HG02588 (cell line): ENCODE data around the gene RNF220.

Experiments
- ATAC-seq: cut with Tn5 transposase; IDR thresholded peaks from one replicate; pipeline ENCODE4 v1.9.1; 2021; ENCODE audit warnings: mild to moderate bottlenecking, moderate library complexity; ENCODE audit not compliant: unreplicated experiment

The RNF220 gene

GRCh38 chr1:44431861-44432260, 26.8 kb downstream of the RNF220 start:
- no peak for ATAC-seq

DNA sequence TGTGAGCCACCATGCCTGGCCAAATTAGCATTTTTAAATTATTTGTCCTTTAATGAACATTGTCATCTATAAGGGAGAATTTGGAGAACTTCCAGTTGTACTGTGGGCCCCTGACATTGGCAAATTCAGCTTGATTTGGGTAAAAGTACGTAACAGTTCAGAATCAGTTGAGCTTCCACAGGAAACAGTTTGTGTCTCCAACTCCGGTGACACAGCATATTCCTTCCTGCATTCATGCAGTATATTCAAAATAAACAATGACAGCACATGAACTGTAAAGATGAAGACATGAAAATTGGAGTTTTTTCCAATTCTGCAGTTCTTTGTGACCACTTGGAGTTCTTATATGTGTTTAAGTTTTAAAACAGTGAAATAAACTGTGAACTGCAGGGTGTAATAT, 28.2 kb downstream of the RNF220 start:
- no peak for ATAC-seq

- no peak for ATAC-seq
Observed at GRCh38 chr1:44436401-44437106, 31.5 kb downstream of the RNF220 start.

- ATAC-seq: no peak
Observed at GRCh38 chr1:44437107-44437716, 32.2 kb downstream of the RNF220 start.

DNA sequence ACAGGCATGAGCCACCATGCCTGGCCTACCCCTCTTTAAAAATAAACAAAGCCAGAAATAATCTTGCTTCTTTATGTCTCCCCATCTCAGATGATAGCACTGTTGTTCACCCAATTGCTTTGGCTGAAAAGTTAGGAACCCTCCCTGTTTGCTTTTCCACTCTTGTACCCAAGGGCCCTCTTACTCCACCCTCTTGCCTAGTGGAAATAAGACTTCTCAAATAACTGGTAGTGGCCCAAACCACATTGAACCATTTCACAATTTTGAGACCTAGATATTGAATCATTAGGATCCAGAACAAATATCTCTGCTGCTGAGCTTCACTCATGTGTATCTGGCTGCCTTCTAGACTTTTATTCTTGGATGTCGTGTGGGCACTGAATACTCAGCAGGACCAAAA, 37.7 kb downstream of the RNF220 start:
- ATAC-seq: no peak

DNA sequence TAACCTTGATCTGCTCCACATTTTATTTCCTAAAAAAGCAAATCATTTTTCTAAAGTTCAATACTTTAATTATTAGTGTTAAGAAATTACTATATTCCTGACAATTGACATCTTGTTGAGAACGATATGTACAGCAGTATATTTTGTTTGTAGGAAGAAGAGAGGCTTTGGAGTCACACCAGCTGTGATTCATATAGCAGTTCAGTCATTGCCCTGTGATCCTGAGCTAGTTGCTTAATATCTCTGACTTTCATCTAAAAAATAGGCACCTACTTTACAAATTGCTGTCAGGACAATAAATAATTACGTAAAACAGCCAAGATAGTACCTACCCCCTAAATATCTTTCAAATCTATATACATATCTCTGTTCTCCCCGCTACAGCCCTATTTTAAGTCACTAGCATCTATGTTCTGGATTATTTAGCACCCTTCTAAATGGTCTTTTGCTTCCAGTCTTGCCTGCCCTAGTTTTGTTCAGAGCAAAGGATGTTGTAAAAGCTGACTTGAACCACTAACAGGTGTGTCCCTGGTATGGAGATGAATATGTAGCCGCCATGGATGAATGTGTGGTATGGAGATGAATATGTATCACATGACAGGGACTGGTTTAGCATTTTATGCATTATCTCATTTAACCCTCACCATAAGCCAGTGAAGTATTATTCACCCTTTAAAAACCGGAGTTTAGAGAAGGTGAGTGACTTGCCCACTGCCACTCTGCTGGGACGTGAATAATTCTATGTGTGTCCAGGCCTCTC, 42.2 kb downstream of the RNF220 start:
- no peak for ATAC-seq

- ATAC-seq: no peak
Observed at GRCh38 chr1:44453798-44454349, 48.8 kb downstream of the RNF220 start.

GRCh38 chr1:44454704-44455103, 49.6 kb downstream of the RNF220 start:
- ATAC-seq: no peak

DNA sequence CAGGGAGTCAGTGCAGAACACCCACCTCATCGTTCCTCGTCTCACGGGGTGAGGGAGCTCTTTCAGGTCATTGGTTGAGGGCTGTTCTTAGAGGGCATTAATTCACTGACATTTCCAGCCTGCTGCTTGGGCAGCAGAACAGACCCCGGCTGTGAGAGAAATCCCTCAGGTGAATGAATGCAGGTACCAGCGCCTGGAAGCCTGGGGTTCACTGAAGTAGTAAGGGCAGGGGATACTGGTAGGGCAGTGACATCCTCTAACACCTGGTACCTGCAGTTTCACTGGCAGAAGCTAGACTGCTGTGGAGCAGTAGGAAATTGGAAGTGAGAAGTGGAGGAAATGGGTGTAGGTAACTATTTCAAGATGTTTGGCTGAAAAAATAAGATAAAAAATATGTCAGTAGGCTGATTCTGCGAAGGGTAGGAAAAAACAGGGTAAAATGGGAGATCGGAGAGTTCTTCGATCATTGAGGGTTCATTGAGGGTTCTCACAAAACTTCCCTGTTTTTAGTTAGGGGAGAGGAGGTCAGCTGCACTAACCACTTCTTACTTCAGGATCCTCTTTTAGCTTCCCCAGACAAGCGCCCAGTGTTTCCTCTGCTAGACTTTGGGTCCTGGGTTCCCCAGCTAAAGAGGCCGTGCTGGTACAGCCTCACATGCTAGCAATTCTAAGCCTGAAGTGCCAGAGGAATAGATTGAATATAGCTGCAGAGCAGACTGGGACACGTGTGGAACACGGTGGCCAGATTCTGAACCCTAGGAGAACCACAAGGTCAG, 55.2 kb downstream of the RNF220 start:
- ATAC-seq: no peak

- ATAC-seq: no peak
Observed at GRCh38 chr1:44464361-44464760, 59.3 kb downstream of the RNF220 start.

GRCh38 chr1:44467566-44467965, 62.5 kb downstream of the RNF220 start:
- no peak for ATAC-seq

DNA sequence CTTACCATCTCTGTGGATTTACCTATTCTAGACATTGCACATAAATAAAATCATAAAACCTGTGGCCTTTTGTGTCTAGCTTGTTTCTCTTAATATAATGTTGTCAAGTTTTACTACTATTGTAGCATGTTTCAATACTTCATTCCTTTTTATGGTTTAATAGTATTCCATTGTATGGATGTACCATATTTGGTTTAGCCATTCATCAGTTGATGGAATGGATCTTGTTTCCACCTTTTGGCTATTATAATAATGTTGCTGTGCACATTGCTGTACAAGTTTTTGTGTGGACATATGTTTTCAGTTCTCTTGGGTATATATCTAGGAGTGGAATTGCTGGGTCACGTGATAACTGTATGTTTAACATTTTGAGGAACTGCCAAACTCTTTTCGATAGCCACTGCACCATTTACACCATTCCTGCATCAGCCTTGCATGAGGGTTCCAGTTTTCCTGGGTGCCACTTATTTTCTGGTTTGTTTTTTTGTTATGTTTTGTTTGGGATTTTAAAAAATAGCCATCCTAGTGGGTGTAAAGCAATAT, 66.9 kb downstream of the RNF220 start:
- ATAC-seq: no peak

- ATAC-seq: no peak
Observed at GRCh38 chr1:44472620-44473525, 67.8 kb downstream of the RNF220 start.

- no peak for ATAC-seq
Observed at GRCh38 chr1:44476891-44477290, 71.8 kb downstream of the RNF220 start.

DNA sequence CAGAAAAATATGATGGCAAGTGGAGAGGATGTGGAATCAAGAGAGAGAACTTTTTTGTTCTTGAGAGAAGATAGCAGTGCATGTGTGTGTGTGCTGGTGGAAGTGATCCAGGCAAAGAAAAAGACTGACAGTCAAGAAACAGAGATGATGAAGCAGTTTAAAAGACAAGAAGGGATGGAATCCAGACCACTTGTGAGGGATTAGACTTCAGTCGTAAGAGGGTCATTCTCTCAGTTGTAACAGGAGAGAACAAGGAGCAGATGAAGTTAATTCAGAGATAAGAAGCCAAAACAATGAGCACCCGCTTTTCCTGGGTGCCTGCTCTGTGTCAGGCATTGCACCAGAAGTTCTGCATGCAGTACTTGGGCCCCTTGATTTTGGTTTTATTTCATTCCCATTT, 76.6 kb downstream of the RNF220 start:
- no peak for ATAC-seq

DNA sequence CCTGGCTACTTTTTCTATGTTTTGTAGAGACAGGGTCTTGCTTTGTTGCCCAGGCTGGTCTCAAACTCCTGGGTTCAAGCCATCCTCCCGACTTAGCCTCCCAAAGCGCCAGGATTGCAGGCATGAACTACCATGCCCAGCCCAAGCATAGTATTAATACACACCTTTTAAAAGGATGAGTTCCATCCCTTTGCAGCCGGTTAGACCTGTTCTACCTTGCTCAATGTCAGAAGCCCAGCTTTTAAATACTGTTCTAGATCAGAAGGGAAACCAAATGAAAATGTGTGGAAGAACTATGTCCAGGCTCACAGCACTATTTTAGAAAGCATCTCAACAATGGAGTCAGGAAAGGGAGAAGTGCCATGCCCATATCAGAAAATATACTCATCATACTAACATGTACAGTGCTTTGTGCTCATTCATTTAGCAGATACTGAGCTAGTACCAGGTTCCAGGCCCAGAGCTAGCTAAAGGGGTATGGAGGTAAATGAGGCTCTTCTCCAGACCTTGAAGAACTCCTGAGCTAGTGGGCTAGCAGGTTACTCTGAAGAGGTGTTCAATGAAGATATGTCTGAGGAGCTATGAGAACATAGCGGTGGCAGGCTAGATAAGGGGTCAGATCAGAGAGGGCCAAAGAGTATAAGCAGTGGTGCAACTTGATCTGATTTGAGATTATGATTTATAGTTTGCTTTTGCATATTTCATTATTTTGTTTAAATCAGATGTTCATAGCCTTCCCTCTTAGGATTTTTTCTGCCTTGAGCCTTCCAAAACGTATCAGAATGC, 78.2 kb downstream of the RNF220 start:
- ATAC-seq: no peak

DNA sequence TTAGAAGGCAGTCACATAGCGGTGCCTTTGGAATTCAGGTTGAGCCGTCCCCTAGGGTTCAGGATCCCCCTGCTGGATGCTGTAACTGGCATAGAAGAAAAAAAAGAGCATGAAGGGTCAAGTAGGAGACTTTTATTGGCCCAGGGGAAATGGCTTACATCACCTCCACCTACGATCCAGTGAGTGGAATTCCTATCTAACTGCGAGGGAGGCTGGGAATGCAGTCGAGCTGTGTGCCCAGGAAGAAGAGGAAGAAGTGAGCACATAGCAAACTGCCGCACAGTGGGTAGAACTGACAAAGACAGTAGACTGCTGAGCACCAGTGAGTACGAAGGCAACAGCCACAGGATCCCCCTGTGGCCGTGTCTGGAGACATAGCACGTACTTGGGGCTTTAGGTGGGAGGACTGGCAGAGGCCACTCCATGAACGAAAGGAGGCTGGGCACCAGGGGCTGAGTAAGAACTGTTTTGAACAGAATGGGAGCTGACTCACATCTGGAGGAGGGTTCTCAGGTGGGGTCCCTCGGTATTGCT, 79.2 kb downstream of the RNF220 start:
- no peak for ATAC-seq

GRCh38 chr1:44485229-44485933, 80.3 kb downstream of the RNF220 start:
- no peak for ATAC-seq
